Smooth muscle cell (in vitro differentiated cells): ENCODE results near the gene TUBA8. TPM values are rescaled to one million over a fixed set of nuclear protein-coding genes. Genes with fewer than 3 reads are reported as not detected.
"Not testable (repeated sequence)": the region's sequence is repeated elsewhere in the genome, so short reads cannot be mapped to it uniquely, and the experiment has no call there.

Experiments used
- DNase-seq: peaks from one replicate; lab custom pipeline; 2025; ENCODE audit not compliant: unreplicated experiment; lab: John Stamatoyannopoulos, UW
- H2AFZ ChIP-seq: fragments of 200-600 bp; sonication (generic); 2 replicates; pipeline ENCODE4 v1.6.0; 2016; ENCODE audit warnings: antibody characterized with exemption, low read depth, mild to moderate bottlenecking
- H3F3A ChIP-seq: fragments of 200-600 bp; sonication (generic); 2 replicates; pipeline ENCODE4 v1.6.0; 2017; ENCODE audit warnings: antibody characterized with exemption, low read depth
- H3K27ac ChIP-seq: fragments of 200-600 bp; sonication (generic); 2 replicates; pipeline ENCODE4 v1.5.1; 2016; ENCODE audit warnings: low read depth, mild to moderate bottlenecking
- H3K27me3 ChIP-seq: fragments of 200-600 bp; sonication (generic); 2 replicates; pipeline ENCODE4 v1.6.1; 2016; ENCODE audit warnings: low read depth, mild to moderate bottlenecking
- H3K36me3 ChIP-seq: fragments of 200-600 bp; sonication (generic); 2 replicates; pipeline ENCODE4 v1.5.1; 2016; ENCODE audit warnings: low read depth
- H3K4me1 ChIP-seq: fragments of 200-600 bp; sonication (generic); 2 replicates; pipeline ENCODE4 v1.5.1; 2016; ENCODE audit warnings: low read depth
- H3K4me2 ChIP-seq: fragments of 200-600 bp; sonication (generic); 2 replicates; pipeline ENCODE4 v1.6.0; 2016; ENCODE audit warnings: mild to moderate bottlenecking
- H3K4me3 ChIP-seq: fragments of 200-600 bp; sonication (generic); 2 replicates; pipeline ENCODE4 v1.5.1; 2016; ENCODE audit warnings: mild to moderate bottlenecking
- H3K79me2 ChIP-seq: fragments of 200-600 bp; sonication (generic); 2 replicates; pipeline ENCODE4 v1.6.0; 2016; ENCODE audit warnings: low read depth, mild to moderate bottlenecking
- H3K9ac ChIP-seq: fragments of 200-600 bp; sonication (generic); 2 replicates; pipeline ENCODE4 v1.6.0; 2016; ENCODE audit warnings: low read depth
- H3K9me3 ChIP-seq: fragments of 200-600 bp; sonication (generic); replicated peaks from 2 replicates; pipeline ENCODE4 v1.5.1; 2016; ENCODE audit warnings: low read depth
- H4K20me1 ChIP-seq: fragments of 200-600 bp; sonication (generic); 2 replicates; pipeline ENCODE4 v1.6.0; 2016; ENCODE audit warnings: low read depth
- WGBS: methylation state at CpG from one replicate; pipeline ENCODE4 v1.1.7; 2016; ENCODE audit warnings: low lambda C conversion rate; 5-methylcytosine and 5-hydroxymethylcytosine counted together
- polyA plus RNA-seq: library from polyadenylated mRNA; unstranded; fragments of >200 nt; fragmentation: Nextera tagmentation; extraction: Ambion mirVana; gene quantifications from 2 replicates; pipeline ENCODE4 v1.2.1, GENCODE V29; 2016
- total RNA-seq: library from RNA; depleted of rRNA; stranded (reverse); fragments of >200 nt; gene quantifications from 2 replicates; pipeline ENCODE4 v1.2.3, GENCODE V29; 2014
- TF ChIP-seq, protein P1 (sequence below): fragments of 200-600 bp; sonication (generic); IDR thresholded peaks from 2 replicates; pipeline ENCODE4 v1.5.1; 2017; ENCODE audit warnings: borderline replicate concordance, mild to moderate bottlenecking, antibody characterized with exemption; ENCODE audit not compliant: insufficient read depth, poor library complexity, severe bottlenecking

The TUBA8 gene
- total and polyA plus RNA-seq, 2 experiments from 2014 or later, result 0.40 to 0.55 TPM

DNA sequence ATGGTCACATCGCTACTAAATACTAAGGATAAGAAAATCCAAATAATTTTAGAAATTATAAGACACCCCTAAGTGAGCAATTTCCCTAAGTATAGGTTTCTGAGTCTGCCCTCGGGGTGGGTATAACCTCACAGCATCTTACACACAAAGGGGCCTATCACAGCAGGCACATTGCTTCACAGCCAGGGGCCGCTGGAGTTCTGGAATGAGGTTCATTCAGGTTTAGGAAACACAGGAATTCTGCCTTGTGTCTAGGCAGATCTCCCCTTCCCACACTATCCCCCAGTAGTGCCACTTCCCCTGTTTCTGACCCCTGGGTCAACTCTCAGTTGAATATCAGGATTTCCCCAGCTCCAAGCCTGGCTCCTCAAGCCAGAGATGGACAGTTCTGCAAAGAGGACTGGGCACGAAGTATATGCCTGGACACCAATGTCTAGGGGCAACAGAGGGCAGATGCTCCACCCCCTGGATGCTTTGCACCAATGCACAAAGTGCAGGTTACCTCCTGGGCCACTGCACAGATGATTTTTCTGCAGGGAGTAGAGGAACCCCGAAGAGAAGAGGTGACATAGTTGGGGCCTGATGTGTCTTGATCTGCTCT lies 11.4 kb downstream of the TUBA8 start:
- Histone ChIP-seq H3K79me2 (no peaks in the 10 kb centered on the region), H2AFZ (no peak overlapping the region), H4K20me1 (no peaks in the 10 kb centered on the region), H3K4me1 (no peaks in the 10 kb centered on the region), H3K4me2 (no peak overlapping the region), H3F3A (no peaks in the 10 kb centered on the region), H3K4me3 (no peak overlapping the region), H3K9ac (no peak overlapping the region), H3K27ac (no peak overlapping the region), H3K9me3 (no peaks in the 10 kb centered on the region), H3K36me3 (no peaks in the 10 kb centered on the region), H3K27me3 (no peaks in the 10 kb centered on the region)
- TF ChIP-seq, protein P1, sequence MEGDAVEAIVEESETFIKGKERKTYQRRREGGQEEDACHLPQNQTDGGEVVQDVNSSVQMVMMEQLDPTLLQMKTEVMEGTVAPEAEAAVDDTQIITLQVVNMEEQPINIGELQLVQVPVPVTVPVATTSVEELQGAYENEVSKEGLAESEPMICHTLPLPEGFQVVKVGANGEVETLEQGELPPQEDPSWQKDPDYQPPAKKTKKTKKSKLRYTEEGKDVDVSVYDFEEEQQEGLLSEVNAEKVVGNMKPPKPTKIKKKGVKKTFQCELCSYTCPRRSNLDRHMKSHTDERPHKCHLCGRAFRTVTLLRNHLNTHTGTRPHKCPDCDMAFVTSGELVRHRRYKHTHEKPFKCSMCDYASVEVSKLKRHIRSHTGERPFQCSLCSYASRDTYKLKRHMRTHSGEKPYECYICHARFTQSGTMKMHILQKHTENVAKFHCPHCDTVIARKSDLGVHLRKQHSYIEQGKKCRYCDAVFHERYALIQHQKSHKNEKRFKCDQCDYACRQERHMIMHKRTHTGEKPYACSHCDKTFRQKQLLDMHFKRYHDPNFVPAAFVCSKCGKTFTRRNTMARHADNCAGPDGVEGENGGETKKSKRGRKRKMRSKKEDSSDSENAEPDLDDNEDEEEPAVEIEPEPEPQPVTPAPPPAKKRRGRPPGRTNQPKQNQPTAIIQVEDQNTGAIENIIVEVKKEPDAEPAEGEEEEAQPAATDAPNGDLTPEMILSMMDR, result no peak
- 80% methylated on average over 5 of the region's 5 CpGs for WGBS
- no peak for DNase-seq

DNA sequence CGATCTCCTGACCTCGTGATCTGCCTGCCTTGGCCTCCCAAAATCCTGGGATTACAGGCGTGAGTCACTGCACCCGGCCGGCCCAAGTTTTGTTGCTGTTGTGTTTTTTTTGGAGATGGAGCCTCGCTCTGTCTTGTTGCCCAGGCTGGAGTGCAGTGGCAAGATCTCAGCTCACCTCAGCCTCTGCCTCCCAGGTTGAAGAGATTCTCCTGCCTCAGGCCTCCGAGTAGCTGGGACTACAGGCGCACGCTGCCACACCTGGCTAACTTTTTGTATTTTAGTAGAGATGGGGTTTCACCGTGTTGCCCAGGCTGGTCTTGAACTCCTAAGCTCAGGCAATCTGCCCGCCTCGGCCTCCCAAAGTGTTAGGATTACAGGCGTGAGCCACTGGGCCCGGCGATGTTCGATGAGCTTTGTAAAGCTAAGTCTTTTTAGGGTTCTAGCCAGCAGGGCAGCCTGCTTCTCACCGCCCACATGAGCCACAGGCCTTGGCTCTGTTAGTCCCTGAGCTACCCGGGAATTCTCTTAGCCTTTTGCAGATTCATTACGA lies 12.9 kb downstream of the TUBA8 start:
- H3F3A ChIP-seq, H3K9me3 ChIP-seq, DNase-seq, H3K9ac ChIP-seq, H3K36me3 ChIP-seq, H3K27ac ChIP-seq, H3K27me3 ChIP-seq, H4K20me1 ChIP-seq, H2AFZ ChIP-seq, H3K4me1 ChIP-seq, H3K4me3 ChIP-seq, H3K79me2 ChIP-seq, H3K4me2 ChIP-seq: not testable (repeated sequence)
- WGBS, result 91% methylated on average over 19 of the region's 19 CpGs

DNA sequence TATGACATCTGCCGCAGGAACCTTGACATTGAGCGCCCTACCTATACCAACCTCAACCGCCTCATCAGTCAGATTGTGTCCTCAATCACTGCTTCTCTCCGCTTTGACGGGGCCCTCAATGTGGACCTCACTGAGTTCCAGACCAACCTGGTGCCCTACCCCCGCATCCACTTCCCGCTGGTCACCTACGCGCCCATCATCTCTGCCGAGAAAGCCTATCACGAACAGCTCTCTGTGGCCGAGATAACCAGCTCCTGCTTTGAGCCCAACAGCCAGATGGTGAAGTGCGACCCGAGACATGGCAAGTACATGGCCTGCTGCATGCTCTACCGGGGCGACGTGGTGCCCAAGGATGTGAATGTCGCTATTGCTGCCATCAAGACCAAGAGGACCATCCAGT lies 16.0 kb downstream of the TUBA8 start:
- Histone ChIP-seq H4K20me1 (no peaks in the 10 kb centered on the region), H3K4me1 (no peaks in the 10 kb centered on the region), H3K27me3 (no peaks in the 10 kb centered on the region), H3K27ac (no peak overlapping the region), H3K79me2 (no peaks in the 10 kb centered on the region), H3K36me3 (no peaks in the 10 kb centered on the region), H3F3A (no peaks in the 10 kb centered on the region), H3K4me2 (no peak overlapping the region), H3K4me3 (no peak overlapping the region), H2AFZ (no peak overlapping the region), H3K9ac (no peak overlapping the region), H3K9me3 (no peaks in the 10 kb centered on the region)
- no peak for DNase-seq
- TF ChIP-seq, protein P1, result no peak
- WGBS, result 99% methylated on average over 18 of the region's 18 CpGs

DNA sequence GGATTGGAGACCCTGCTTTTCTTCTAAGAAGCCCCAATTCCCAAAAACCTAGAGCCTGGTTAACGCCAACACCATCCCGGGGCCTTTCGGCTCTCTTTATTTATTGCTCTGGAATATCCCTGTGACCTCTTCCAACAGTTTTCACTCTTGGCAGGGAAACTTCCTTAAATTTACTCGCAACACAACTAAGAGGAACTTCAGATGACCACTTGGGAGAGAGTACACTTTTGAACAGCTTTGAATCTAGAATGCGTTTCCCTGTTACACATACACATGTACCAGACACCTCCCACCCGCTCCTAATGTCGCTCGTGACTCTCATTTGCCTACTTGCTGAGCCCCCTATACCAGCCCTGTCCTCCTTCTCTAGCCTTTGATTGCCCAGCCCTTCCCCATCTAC lies 19.4 kb downstream of the TUBA8 start:
- Histone ChIP-seq H3F3A (no peaks in the 10 kb centered on the region), H3K36me3 (no peaks in the 10 kb centered on the region), H3K4me1 (no peaks in the 10 kb centered on the region), H3K9me3 (no peaks in the 10 kb centered on the region), H3K27me3 (no peaks in the 10 kb centered on the region), H3K79me2 (no peaks in the 10 kb centered on the region), H4K20me1 (no peaks in the 10 kb centered on the region), H2AFZ (no peak overlapping the region), H3K27ac (no peak overlapping the region), H3K9ac (no peak overlapping the region), H3K4me2 (no peak overlapping the region), H3K4me3 (no peak overlapping the region)
- 95% methylated on average over 8 of the region's 8 CpGs for WGBS
- DNase-seq, result no peak
- TF ChIP-seq, protein P1, result no peak
